ENCODE data around the gene LRFN2. TPM values are rescaled to one million over a fixed set of nuclear protein-coding genes. Genes with fewer than 3 reads are reported as not detected.

LRFN2 gene
- total RNA-seq, 1 experiment from 2014 or later: not detected

GRCh38 chr6:40391851-40392517, 195.2 kb downstream of the LRFN2 start:
- ATAC-seq (no peak), DNase-seq (no peak)
- BruUV-seq (replicated peaks): no TSS peak
- H3K9me3 ChIP-seq (ENCODE audit: low read length): no peaks in the 10 kb centered on the region
- POLR2A ChIA-PET (ENCODE audit: unreplicated experiment): no interaction called here
- no peaks in the 10 kb centered on the region for H3K9me2 ChIP-seq (replicated peaks; ENCODE audit: low read length)
- H3K4me2 ChIP-seq (ENCODE audit: low read length): no peak overlapping the region
- intact Hi-C loops (cut with micrococcal nuclease): no loop called here
- no peaks in the 10 kb centered on the region for H3K79me2 ChIP-seq (ENCODE audit: low read length)
- no peaks in the 10 kb centered on the region for H3K27me3 ChIP-seq (ENCODE audit: low read length)
- H3K27ac ChIP-seq (ENCODE audit: low read length): no peak overlapping the region
- H3K4me1 ChIP-seq (ENCODE audit: insufficient read depth, low read length): no peaks in the 10 kb centered on the region
- no peaks in the 10 kb centered on the region for H3K36me3 ChIP-seq (ENCODE audit: low read depth, low read length)
- no peak overlapping the region for H3K4me3 ChIP-seq (ENCODE audit: low read length)
- TF ChIP-seq EZH2phosphoT487 (IDR thresholded peaks at IDR 0.05; ENCODE audit: borderline replicate concordance, low read length): no peak
- no peak for TF ChIP-seq EZH2 (IDR thresholded peaks at IDR 0.05; ENCODE audit: low read length, unreplicated experiment)
- TF ChIP-seq CTCF (conservative IDR thresholded peaks at IDR 0.05; ENCODE audit: low read depth, low read length): no peak
- no peaks in the 10 kb centered on the region for H3F3A ChIP-seq (ENCODE audit: low read length, unreplicated experiment)
- no peak overlapping the region for H2AFZ ChIP-seq (ENCODE audit: low read length)
- CTCF ChIA-PET: no interaction called here
- no peak overlapping the region for H3K9ac ChIP-seq (ENCODE audit: low read length)
- no peaks in the 10 kb centered on the region for H4K20me1 ChIP-seq (ENCODE audit: low read length)

- POLR2A ChIA-PET (ENCODE audit: unreplicated experiment): no interaction called here
- H3K27me3 ChIP-seq (ENCODE audit: low read length): no peaks in the 10 kb centered on the region
- H3K4me2 ChIP-seq (ENCODE audit: low read length): no peak overlapping the region
- no peak overlapping the region for H3K9ac ChIP-seq (ENCODE audit: low read length)
- no TSS peak for BruUV-seq (replicated peaks)
- no peak for ATAC-seq
- no peaks in the 10 kb centered on the region for H3K9me3 ChIP-seq (ENCODE audit: low read length)
- no peak for DNase-seq
- intact Hi-C loops (cut with micrococcal nuclease): no loop called here
- H3K4me3 ChIP-seq (ENCODE audit: low read length): no peak overlapping the region
- H3K79me2 ChIP-seq (ENCODE audit: low read length): no peaks in the 10 kb centered on the region
- no peaks in the 10 kb centered on the region for H3K36me3 ChIP-seq (ENCODE audit: low read depth, low read length)
- H3F3A ChIP-seq (ENCODE audit: low read length, unreplicated experiment): no peaks in the 10 kb centered on the region
- H3K27ac ChIP-seq (ENCODE audit: low read length): no peak overlapping the region
- H4K20me1 ChIP-seq (ENCODE audit: low read length): no peaks in the 10 kb centered on the region
- no peak overlapping the region for H2AFZ ChIP-seq (ENCODE audit: low read length)
- CTCF ChIA-PET: no interaction called here
- H3K4me1 ChIP-seq (ENCODE audit: insufficient read depth, low read length): no peaks in the 10 kb centered on the region
- no peaks in the 10 kb centered on the region for H3K9me2 ChIP-seq (replicated peaks; ENCODE audit: low read length)
- TF ChIP-seq EZH2phosphoT487 (IDR thresholded peaks at IDR 0.05; ENCODE audit: borderline replicate concordance, low read length): no peak
- TF ChIP-seq EZH2 (IDR thresholded peaks at IDR 0.05; ENCODE audit: low read length, unreplicated experiment): no peak
- no peak for TF ChIP-seq CTCF (conservative IDR thresholded peaks at IDR 0.05; ENCODE audit: low read depth, low read length)
These were observed 196.1 kb downstream of the LRFN2 start for GRCh38 chr6:40391086-40391485.

GRCh38 chr6:40390144-40390800, 196.9 kb downstream of the LRFN2 start:
- TF ChIP-seq EZH2 (IDR thresholded peaks at IDR 0.05; ENCODE audit: low read length, unreplicated experiment) (no peak), CTCF (conservative IDR thresholded peaks at IDR 0.05; ENCODE audit: low read depth, low read length) (no peak), EZH2phosphoT487 (IDR thresholded peaks at IDR 0.05; ENCODE audit: borderline replicate concordance, low read length) (no peak)

More at GRCh38 chr6:40390144-40390800, 196.9 kb downstream of the LRFN2 start:
- ATAC-seq: no peak
- H3K9ac ChIP-seq (ENCODE audit: low read length): no peak overlapping the region
- no peak overlapping the region for H3K27ac ChIP-seq (ENCODE audit: low read length)
- BruUV-seq (replicated peaks): no TSS peak
- intact Hi-C loops (cut with micrococcal nuclease): no loop called here
- no peak overlapping the region for H3K4me2 ChIP-seq (ENCODE audit: low read length)
- H3K36me3 ChIP-seq (ENCODE audit: low read depth, low read length): no peaks in the 10 kb centered on the region
- H2AFZ ChIP-seq (ENCODE audit: low read length): no peak overlapping the region
- H3K4me1 ChIP-seq (ENCODE audit: insufficient read depth, low read length): no peaks in the 10 kb centered on the region
- H3K79me2 ChIP-seq (ENCODE audit: low read length): no peaks in the 10 kb centered on the region
- CTCF ChIA-PET: no interaction called here
- POLR2A ChIA-PET (ENCODE audit: unreplicated experiment): no interaction called here
- no peaks in the 10 kb centered on the region for H3F3A ChIP-seq (ENCODE audit: low read length, unreplicated experiment)
- no peak overlapping the region for H3K4me3 ChIP-seq (ENCODE audit: low read length)
- DNase-seq: no peak
- H3K27me3 ChIP-seq (ENCODE audit: low read length): no peaks in the 10 kb centered on the region
- no peaks in the 10 kb centered on the region for H4K20me1 ChIP-seq (ENCODE audit: low read length)
- no peaks in the 10 kb centered on the region for H3K9me2 ChIP-seq (replicated peaks; ENCODE audit: low read length)
- H3K9me3 ChIP-seq (ENCODE audit: low read length): no peaks in the 10 kb centered on the region
